ENCODE measurements around the gene SPTLC1. TPM values are rescaled to one million over a fixed set of nuclear protein-coding genes. Genes with fewer than 3 reads are reported as not detected.
"Not testable (repeated sequence)": the region's sequence is repeated elsewhere in the genome, so short reads cannot be mapped to it uniquely, and the experiment has no call there.

SPTLC1 gene
- total RNA-seq, 1 experiment from 2014 or later = 60.6 TPM

DNA sequence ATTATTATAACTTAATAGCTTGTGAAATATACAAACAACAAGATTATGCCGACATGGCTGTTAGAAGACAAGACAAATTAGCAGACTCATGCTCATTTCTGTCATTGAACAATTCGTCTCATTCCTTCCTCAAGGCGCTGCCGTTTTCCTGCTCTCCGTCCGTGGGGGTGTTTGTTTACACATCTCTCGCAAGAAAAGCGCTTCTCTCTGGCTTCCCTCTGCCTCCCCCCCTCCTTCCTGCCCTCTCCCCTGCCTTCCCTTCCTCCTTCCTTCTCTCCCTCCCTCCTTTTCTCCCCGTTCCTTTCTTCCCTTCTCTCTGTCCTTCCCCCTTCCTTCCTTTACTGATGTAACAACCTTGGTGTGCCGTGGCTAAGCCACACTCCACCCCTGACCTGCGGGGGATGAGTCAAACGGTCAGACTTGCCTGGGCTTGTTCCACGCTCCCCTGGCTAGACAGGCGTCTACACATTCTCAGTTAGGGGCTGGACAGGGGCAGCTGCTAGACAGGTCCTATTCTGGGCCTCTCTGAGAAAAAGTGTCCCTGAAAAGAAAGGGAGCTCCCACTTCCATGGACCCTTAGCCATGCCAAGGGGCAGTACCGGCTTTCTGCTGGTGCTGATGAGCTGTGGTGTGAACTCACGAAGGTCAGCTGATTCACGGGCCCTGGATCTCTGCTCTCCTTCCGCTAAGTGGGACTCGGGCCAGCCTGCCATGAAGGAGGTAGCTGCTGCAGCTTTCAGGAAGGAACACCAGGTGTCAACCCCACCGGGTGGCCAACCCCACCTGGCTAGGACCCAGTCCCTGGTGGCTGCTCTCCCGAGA, 32.0 kb upstream of the SPTLC1 start:
- Histone ChIP-seq H3K9me3 (ENCODE audit: low read depth, low read length, poor library complexity, severe bottlenecking) (no peaks in the 10 kb centered on the region), H3K27ac (ENCODE audit: low read depth, low read length, poor library complexity, severe bottlenecking) (no peak overlapping the region), H3K4me1 (ENCODE audit: insufficient read depth, low read length, poor library complexity, severe bottlenecking) (peaks cover 9% of the 10 kb centered on the region), H3K4me3 (ENCODE audit: low read depth, low read length, poor library complexity, severe bottlenecking) (no peak overlapping the region), H3K36me3 (ENCODE audit: insufficient read depth, low read length, poor library complexity, severe bottlenecking) (no peaks in the 10 kb centered on the region), H3K27me3 (replicated peaks; ENCODE audit: insufficient read depth, low read depth, low read length, poor library complexity) (no peaks in the 10 kb centered on the region)
- BruUV-seq (replicated peaks) = no TSS peak
- ChIA-PET CTCF (interaction anchor here (0.6 to 1.9 kb wide), 3 partner anchors 7 to 662 kb away, joined by 4 to 6 read pairs (median 4); no protein-coding TSS in a partner anchor), POLR2A (ENCODE audit: low non-redundant PET) (no interaction called here)
- intact Hi-C loops (cut with micrococcal nuclease; ENCODE audit: unreplicated experiment) = no loop called here
- TF ChIP-seq, protein P1, sequence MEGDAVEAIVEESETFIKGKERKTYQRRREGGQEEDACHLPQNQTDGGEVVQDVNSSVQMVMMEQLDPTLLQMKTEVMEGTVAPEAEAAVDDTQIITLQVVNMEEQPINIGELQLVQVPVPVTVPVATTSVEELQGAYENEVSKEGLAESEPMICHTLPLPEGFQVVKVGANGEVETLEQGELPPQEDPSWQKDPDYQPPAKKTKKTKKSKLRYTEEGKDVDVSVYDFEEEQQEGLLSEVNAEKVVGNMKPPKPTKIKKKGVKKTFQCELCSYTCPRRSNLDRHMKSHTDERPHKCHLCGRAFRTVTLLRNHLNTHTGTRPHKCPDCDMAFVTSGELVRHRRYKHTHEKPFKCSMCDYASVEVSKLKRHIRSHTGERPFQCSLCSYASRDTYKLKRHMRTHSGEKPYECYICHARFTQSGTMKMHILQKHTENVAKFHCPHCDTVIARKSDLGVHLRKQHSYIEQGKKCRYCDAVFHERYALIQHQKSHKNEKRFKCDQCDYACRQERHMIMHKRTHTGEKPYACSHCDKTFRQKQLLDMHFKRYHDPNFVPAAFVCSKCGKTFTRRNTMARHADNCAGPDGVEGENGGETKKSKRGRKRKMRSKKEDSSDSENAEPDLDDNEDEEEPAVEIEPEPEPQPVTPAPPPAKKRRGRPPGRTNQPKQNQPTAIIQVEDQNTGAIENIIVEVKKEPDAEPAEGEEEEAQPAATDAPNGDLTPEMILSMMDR (conservative IDR thresholded peaks at IDR 0.05; ENCODE audit: low read depth, low read length) = no peak
- no peak for TF ChIP-seq EZH2 (IDR thresholded peaks at IDR 0.05; ENCODE audit: borderline replicate concordance, low read depth, low read length, poor library complexity, severe bottlenecking)
- no peak for DNase-seq (ENCODE audit: low spot score)

DNA sequence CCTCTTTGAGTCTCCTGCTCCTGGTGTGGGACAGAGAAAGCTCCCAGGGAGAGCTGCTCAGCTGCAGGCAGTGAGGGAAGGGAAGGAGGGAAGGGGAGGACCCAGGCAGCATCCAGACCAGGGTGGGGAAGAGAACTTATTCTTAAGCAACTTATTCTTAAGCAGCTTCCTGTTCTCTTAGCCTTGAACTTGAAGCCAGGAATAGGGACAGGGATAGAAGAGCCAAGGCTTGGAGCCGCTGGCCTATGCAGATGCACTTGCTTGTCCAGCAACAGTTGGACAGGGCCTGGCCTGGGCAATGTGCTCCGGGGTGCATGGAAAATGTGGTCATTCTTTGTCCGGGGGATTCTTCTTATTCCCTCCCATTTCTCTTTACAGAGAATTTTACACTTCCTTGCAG, 31.4 kb upstream of the SPTLC1 start:
- no TSS peak for BruUV-seq (replicated peaks)
- Histone ChIP-seq H3K27me3 (replicated peaks; ENCODE audit: insufficient read depth, low read depth, low read length, poor library complexity) (peaks cover 1% of the 10 kb centered on the region), H3K4me3 (ENCODE audit: low read depth, low read length, poor library complexity, severe bottlenecking) (no peak overlapping the region), H3K4me1 (ENCODE audit: insufficient read depth, low read length, poor library complexity, severe bottlenecking) (peaks cover 9% of the 10 kb centered on the region), H3K9me3 (ENCODE audit: low read depth, low read length, poor library complexity, severe bottlenecking) (no peaks in the 10 kb centered on the region), H3K27ac (ENCODE audit: low read depth, low read length, poor library complexity, severe bottlenecking) (no peak overlapping the region), H3K36me3 (ENCODE audit: insufficient read depth, low read length, poor library complexity, severe bottlenecking) (no peaks in the 10 kb centered on the region)
- DNase-seq (ENCODE audit: low spot score) = no peak
- intact Hi-C loops (cut with micrococcal nuclease; ENCODE audit: unreplicated experiment) = no loop called here
- CTCF ChIA-PET = no interaction called here
- POLR2A ChIA-PET (ENCODE audit: low non-redundant PET) = no interaction called here
- TF ChIP-seq EZH2 (IDR thresholded peaks at IDR 0.05; ENCODE audit: borderline replicate concordance, low read depth, low read length, poor library complexity, severe bottlenecking) = no peak
- TF ChIP-seq, protein P1 (conservative IDR thresholded peaks at IDR 0.05; ENCODE audit: low read depth, low read length) = no peak

DNA sequence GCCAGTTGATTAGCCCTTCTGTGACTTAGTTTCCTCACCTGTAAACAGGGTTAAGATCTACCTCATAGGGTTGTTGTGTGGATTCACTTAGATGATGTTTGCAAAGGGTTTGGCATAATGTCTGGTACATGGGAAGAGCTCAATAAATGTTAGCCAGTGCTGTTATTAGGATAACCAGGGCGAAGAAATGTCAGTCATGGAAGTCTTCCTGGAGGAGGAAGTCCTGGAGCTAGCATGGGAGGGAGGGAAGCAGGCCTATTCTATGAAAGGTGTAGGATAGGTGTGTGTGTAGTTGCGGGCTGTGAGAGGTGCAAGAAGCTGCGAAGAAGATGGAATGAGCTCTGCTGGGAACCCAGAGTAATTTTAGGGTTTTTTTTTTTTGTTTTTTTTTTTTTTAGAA, 30.6 kb upstream of the SPTLC1 start:
- POLR2A ChIA-PET (ENCODE audit: low non-redundant PET); H3K9me3 ChIP-seq (ENCODE audit: low read depth, low read length, poor library complexity, severe bottlenecking); H3K36me3 ChIP-seq (ENCODE audit: insufficient read depth, low read length, poor library complexity, severe bottlenecking); CTCF ChIA-PET; H3K27me3 ChIP-seq (replicated peaks; ENCODE audit: insufficient read depth, low read depth, low read length, poor library complexity); H3K4me3 ChIP-seq (ENCODE audit: low read depth, low read length, poor library complexity, severe bottlenecking); H3K27ac ChIP-seq (ENCODE audit: low read depth, low read length, poor library complexity, severe bottlenecking); intact Hi-C loops (cut with micrococcal nuclease; ENCODE audit: unreplicated experiment); BruUV-seq (replicated peaks); DNase-seq (ENCODE audit: low spot score): not testable (repeated sequence)
- H3K4me1 ChIP-seq (ENCODE audit: insufficient read depth, low read length, poor library complexity, severe bottlenecking) = peaks cover 11% of the 10 kb centered on the region

DNA sequence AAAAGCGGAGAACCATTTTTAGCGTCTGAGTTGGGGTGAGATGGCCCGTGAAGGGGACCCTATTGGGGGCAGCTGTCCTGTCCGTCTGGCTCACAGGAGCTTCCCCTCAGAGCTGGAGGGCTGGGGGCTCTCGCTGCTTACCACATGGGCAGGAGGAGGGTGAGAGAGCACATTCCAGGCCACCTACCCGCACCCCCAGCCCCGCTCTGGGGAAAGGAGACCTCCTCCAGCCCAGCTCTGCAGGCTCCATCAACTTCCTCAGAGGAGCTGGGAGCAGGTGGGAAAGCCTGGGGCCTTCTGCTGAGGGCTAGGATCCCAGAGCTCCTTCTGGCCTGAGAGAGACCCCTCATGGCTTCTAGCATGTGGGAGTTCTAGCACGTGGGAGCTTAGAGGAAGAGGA, 27.1 kb upstream of the SPTLC1 start:
- intact Hi-C loops (cut with micrococcal nuclease; ENCODE audit: unreplicated experiment) = loop anchor here (5.0 kb wide), 2 partner anchors 100 to 490 kb away; no protein-coding TSS in a partner anchor
- BruUV-seq (replicated peaks) = no TSS peak

More for the DNA sequence above, 27.1 kb upstream of the SPTLC1 start:
- Histone ChIP-seq H3K4me3 (ENCODE audit: low read depth, low read length, poor library complexity, severe bottlenecking) (no peak overlapping the region), H3K4me1 (ENCODE audit: insufficient read depth, low read length, poor library complexity, severe bottlenecking) (peaks cover 16% of the 10 kb centered on the region), H3K36me3 (ENCODE audit: insufficient read depth, low read length, poor library complexity, severe bottlenecking) (no peaks in the 10 kb centered on the region), H3K9me3 (ENCODE audit: low read depth, low read length, poor library complexity, severe bottlenecking) (no peaks in the 10 kb centered on the region), H3K27ac (ENCODE audit: low read depth, low read length, poor library complexity, severe bottlenecking) (no peak overlapping the region), H3K27me3 (replicated peaks; ENCODE audit: insufficient read depth, low read depth, low read length, poor library complexity) (peaks cover 10% of the 10 kb centered on the region)
- TF ChIP-seq, protein P1 (conservative IDR thresholded peaks at IDR 0.05; ENCODE audit: low read depth, low read length) = no peak
- no peak for TF ChIP-seq EZH2 (IDR thresholded peaks at IDR 0.05; ENCODE audit: borderline replicate concordance, low read depth, low read length, poor library complexity, severe bottlenecking)
- DNase-seq (ENCODE audit: low spot score) = no peak
- ChIA-PET CTCF (no interaction called here), POLR2A (ENCODE audit: low non-redundant PET) (no interaction called here)
